Measurements from ENCODE around the gene ZNF215. TPM values are rescaled to one million over a fixed set of nuclear protein-coding genes. Genes with fewer than 3 reads are reported as not detected.
"Not testable (repeated sequence)": the region's sequence is repeated elsewhere in the genome, so short reads cannot be mapped to it uniquely, and the experiment has no call there.

ZNF215 gene
- polyA plus RNA-seq, 1 of the 3 experiments (the other 2 are of a cell fraction): 0.15 TPM

DNA sequence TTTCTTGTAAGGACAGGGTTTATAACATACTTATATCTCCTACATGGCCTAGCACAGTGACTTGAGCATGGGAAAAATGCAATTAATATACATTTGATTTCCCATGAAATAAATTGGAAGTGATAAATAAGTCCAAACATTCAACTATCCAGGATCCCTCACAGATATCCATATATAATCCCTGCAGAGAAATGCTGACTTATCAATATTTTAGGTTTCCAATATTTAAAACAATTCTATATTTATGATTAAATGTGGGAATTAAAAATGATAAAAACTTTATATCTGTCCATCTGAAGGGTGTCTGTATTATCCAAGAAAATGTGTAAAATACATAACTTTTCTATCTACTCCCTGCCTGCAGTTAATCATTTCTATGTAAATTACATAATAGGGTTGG lies 43.5 kb upstream of the ZNF215 start:
- no peak overlapping the region for H3K4me2 ChIP-seq
- H3K27ac ChIP-seq (ENCODE audit: low read depth in 2 of 2, low read length in 1 of 2): no peak overlapping the region
- no peaks in the 10 kb centered on the region for H3K9me2 ChIP-seq
- no peak overlapping the region for H3K4me3 ChIP-seq (ENCODE audit: low read depth in 2 of 2, low read length in 1 of 2)
- H3K36me3 ChIP-seq (replicated peaks in 1 of 2; ENCODE audit: control insufficient read depth in 1 of 2, insufficient read depth in 2 of 2, low read length in 1 of 2): no peaks in the 10 kb centered on the region
- H3K27me3 ChIP-seq (ENCODE audit: insufficient read depth): no peaks in the 10 kb centered on the region
- CTCF ChIA-PET: no interaction called here
- H4K20me1 ChIP-seq (ENCODE audit: insufficient read depth): no peaks in the 10 kb centered on the region
- H3K4me1 ChIP-seq (ENCODE audit: control insufficient read depth in 1 of 2, insufficient read depth in 2 of 2, low read depth in 1 of 2, low read length in 1 of 2): no peaks in the 10 kb centered on the region
- no peaks in the 10 kb centered on the region for H3K79me2 ChIP-seq (ENCODE audit: insufficient read depth)
- no peak overlapping the region for H3K9ac ChIP-seq
- POLR2A ChIA-PET: no interaction called here
- H3K9me3 ChIP-seq: no peaks in the 10 kb centered on the region
- TF ChIP-seq GATA2 (CRISPR knock-in tag; IDR thresholded peaks at IDR 0.05) (no peak), EZH2phosphoT487 (IDR thresholded peaks at IDR 0.05; ENCODE audit: borderline replicate concordance, low read depth) (no peak), SMC3 (IDR thresholded peaks at IDR 0.05; ENCODE audit: low read depth, low read length) (no peak), EP300 (IDR thresholded peaks at IDR 0.05; ENCODE audit: borderline replicate concordance in 1 of 2, low read depth in 1 of 2, low read length in 1 of 2) (no peak), RFX5 (IDR thresholded peaks at IDR 0.05; ENCODE audit: low read length) (no peak), REST (IDR thresholded peaks at IDR 0.05; ENCODE audit: low read depth, low read length) (no peak), MAX (IDR thresholded peaks at IDR 0.05; ENCODE audit: low read depth) (no peak), TEAD4 (IDR thresholded peaks at IDR 0.05; ENCODE audit: borderline replicate concordance, insufficient read depth) (no peak), TCF12 (IDR thresholded peaks at IDR 0.05) (no peak), SIN3A (IDR thresholded peaks at IDR 0.05; ENCODE audit: borderline replicate concordance, low read depth, low read length) (no peak), NRF1 (IDR thresholded peaks at IDR 0.05; ENCODE audit: low read depth, low read length) (no peak)
- TF ChIP-seq, protein P1, sequence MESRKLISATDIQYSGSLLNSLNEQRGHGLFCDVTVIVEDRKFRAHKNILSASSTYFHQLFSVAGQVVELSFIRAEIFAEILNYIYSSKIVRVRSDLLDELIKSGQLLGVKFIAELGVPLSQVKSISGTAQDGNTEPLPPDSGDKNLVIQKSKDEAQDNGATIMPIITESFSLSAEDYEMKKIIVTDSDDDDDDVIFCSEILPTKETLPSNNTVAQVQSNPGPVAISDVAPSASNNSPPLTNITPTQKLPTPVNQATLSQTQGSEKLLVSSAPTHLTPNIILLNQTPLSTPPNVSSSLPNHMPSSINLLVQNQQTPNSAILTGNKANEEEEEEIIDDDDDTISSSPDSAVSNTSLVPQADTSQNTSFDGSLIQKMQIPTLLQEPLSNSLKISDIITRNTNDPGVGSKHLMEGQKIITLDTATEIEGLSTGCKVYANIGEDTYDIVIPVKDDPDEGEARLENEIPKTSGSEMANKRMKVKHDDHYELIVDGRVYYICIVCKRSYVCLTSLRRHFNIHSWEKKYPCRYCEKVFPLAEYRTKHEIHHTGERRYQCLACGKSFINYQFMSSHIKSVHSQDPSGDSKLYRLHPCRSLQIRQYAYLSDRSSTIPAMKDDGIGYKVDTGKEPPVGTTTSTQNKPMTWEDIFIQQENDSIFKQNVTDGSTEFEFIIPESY (IDR thresholded peaks at IDR 0.05; ENCODE audit: borderline replicate concordance, low read depth): no peak
- TF ChIP-seq, protein P2, sequence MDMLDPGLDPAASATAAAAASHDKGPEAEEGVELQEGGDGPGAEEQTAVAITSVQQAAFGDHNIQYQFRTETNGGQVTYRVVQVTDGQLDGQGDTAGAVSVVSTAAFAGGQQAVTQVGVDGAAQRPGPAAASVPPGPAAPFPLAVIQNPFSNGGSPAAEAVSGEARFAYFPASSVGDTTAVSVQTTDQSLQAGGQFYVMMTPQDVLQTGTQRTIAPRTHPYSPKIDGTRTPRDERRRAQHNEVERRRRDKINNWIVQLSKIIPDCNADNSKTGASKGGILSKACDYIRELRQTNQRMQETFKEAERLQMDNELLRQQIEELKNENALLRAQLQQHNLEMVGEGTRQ (IDR thresholded peaks at IDR 0.05; ENCODE audit: borderline replicate concordance, low read depth, low read length): no peak
- TF ChIP-seq, protein P3, sequence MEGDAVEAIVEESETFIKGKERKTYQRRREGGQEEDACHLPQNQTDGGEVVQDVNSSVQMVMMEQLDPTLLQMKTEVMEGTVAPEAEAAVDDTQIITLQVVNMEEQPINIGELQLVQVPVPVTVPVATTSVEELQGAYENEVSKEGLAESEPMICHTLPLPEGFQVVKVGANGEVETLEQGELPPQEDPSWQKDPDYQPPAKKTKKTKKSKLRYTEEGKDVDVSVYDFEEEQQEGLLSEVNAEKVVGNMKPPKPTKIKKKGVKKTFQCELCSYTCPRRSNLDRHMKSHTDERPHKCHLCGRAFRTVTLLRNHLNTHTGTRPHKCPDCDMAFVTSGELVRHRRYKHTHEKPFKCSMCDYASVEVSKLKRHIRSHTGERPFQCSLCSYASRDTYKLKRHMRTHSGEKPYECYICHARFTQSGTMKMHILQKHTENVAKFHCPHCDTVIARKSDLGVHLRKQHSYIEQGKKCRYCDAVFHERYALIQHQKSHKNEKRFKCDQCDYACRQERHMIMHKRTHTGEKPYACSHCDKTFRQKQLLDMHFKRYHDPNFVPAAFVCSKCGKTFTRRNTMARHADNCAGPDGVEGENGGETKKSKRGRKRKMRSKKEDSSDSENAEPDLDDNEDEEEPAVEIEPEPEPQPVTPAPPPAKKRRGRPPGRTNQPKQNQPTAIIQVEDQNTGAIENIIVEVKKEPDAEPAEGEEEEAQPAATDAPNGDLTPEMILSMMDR (IDR thresholded peaks at IDR 0.05): no peak
- no peaks in the 10 kb centered on the region for H3F3A ChIP-seq (replicated peaks; ENCODE audit: insufficient read depth)
- no peak overlapping the region for H2AFZ ChIP-seq (ENCODE audit: low read depth)
- no peak for DNase-seq

- H3K9me2 ChIP-seq; POLR2A ChIA-PET; H3K4me1 ChIP-seq (ENCODE audit: control insufficient read depth in 1 of 2, insufficient read depth in 2 of 2, low read depth in 1 of 2, low read length in 1 of 2); H3K4me3 ChIP-seq (ENCODE audit: low read depth in 2 of 2, low read length in 1 of 2); H3K9me3 ChIP-seq; H4K20me1 ChIP-seq (ENCODE audit: insufficient read depth); H3K9ac ChIP-seq; CTCF ChIA-PET; H3F3A ChIP-seq (replicated peaks; ENCODE audit: insufficient read depth); H2AFZ ChIP-seq (ENCODE audit: low read depth); H3K27me3 ChIP-seq (ENCODE audit: insufficient read depth); H3K36me3 ChIP-seq (replicated peaks in 1 of 2; ENCODE audit: control insufficient read depth in 1 of 2, insufficient read depth in 2 of 2, low read length in 1 of 2); DNase-seq; H3K79me2 ChIP-seq (ENCODE audit: insufficient read depth); H3K27ac ChIP-seq (ENCODE audit: low read depth in 2 of 2, low read length in 1 of 2); H3K4me2 ChIP-seq: not testable (repeated sequence)
- WGBS (ENCODE audit: low lambda C conversion rate): 34% methylated on average over 5 of the region's 5 CpGs
These were observed 38.5 kb upstream of the ZNF215 start for GRCh38 chr11:6887711-6888110.

Data from SK-N-SH (cell line).